Measurements from ENCODE around the gene COX7A2L.
"Not testable (repeated sequence)": the region's sequence is repeated elsewhere in the genome, so short reads cannot be mapped to it uniquely, and the experiment has no call there.

COX7A2L gene

GRCh38 chr2:42366411-42366810, 5.4 kb upstream of the COX7A2L start:
- no peak for DNase-seq

- no peak for DNase-seq
These were observed 3.6 kb upstream of the COX7A2L start for GRCh38 chr2:42364658-42365057.

- no peak for DNase-seq
These were observed 2.4 kb upstream of the COX7A2L start for GRCh38 chr2:42363413-42363812.

- DNase-seq, result no peak
These were observed 789 bp upstream of the COX7A2L start for GRCh38 chr2:42361728-42362283.

- no peak for DNase-seq
These were observed 526 bp downstream of the COX7A2L start for GRCh38 chr2:42360493-42360889.

- DNase-seq, result no peak
These were observed 993 bp downstream of the COX7A2L start for GRCh38 chr2:42359965-42360483.

GRCh38 chr2:42359304-42359964, 1.6 kb downstream of the COX7A2L start:
- DNase-seq, result no peak

GRCh38 chr2:42353792-42354429, 7.1 kb downstream of the COX7A2L start:
- DNase-seq, result no peak

GRCh38 chr2:42351864-42352263, 9.2 kb downstream of the COX7A2L start:
- DNase-seq, result no peak

GRCh38 chr2:42350434-42351063, 10.5 kb downstream of the COX7A2L start:
- no peak for DNase-seq

GRCh38 chr2:42348113-42348805, 12.8 kb downstream of the COX7A2L start:
- DNase-seq, result no peak

GRCh38 chr2:42347518-42347917, 13.5 kb downstream of the COX7A2L start:
- DNase-seq, result not testable (repeated sequence)

- DNase-seq, result not testable (repeated sequence)
These were observed 14.2 kb downstream of the COX7A2L start for GRCh38 chr2:42346856-42347255.

- no peak for DNase-seq
These were observed 15.0 kb downstream of the COX7A2L start for GRCh38 chr2:42345986-42346385.

- DNase-seq, result no peak
These were observed 18.2 kb downstream of the COX7A2L start for GRCh38 chr2:42342795-42343241.

GRCh38 chr2:42342061-42342794, 18.8 kb downstream of the COX7A2L start:
- no peak for DNase-seq

- DNase-seq, result no peak
These were observed 19.9 kb downstream of the COX7A2L start for GRCh38 chr2:42340938-42341636.

- DNase-seq, result no peak
These were observed 20.7 kb downstream of the COX7A2L start for GRCh38 chr2:42340045-42340937.

- no peak for DNase-seq
These were observed 21.7 kb downstream of the COX7A2L start for GRCh38 chr2:42339191-42339912.
